Measurements from ENCODE around the gene AIPL1.
"Not testable (repeated sequence)": the region's sequence is repeated elsewhere in the genome, so short reads cannot be mapped to it uniquely, and the experiment has no call there.

The AIPL1 gene, protein sequence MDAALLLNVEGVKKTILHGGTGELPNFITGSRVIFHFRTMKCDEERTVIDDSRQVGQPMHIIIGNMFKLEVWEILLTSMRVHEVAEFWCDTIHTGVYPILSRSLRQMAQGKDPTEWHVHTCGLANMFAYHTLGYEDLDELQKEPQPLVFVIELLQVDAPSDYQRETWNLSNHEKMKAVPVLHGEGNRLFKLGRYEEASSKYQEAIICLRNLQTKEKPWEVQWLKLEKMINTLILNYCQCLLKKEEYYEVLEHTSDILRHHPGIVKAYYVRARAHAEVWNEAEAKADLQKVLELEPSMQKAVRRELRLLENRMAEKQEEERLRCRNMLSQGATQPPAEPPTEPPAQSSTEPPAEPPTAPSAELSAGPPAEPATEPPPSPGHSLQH

DNA sequence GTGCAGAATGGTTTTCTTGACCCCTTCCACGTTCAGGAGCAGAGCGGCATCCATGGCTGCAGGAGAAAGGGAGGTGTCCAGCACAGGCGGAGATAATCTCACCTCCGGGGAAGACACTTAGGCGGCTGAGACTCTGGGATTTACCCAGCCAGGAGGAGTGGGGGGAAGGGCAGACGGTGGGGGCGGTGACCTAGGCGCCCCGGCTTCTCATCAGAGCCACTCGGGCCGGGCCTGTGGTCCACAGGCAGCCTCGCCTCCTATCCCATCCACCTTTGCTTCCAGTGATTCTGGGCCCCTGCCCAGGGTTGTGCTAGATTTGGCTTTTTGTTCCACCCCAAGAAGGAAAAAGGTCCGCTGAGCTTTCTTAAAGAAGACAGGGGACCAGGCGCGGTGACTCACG lies at the start of gene AIPL1:
Gene AIPL1 (minus strand): TSS at position 71 of the 400 bp plus-strand sequence. CDS start 17 bp downstream, at position 54.
- DNase-seq (ENCODE audit: low read depth in 2 of 3, low spot score in 1 of 3): no peak

DNA sequence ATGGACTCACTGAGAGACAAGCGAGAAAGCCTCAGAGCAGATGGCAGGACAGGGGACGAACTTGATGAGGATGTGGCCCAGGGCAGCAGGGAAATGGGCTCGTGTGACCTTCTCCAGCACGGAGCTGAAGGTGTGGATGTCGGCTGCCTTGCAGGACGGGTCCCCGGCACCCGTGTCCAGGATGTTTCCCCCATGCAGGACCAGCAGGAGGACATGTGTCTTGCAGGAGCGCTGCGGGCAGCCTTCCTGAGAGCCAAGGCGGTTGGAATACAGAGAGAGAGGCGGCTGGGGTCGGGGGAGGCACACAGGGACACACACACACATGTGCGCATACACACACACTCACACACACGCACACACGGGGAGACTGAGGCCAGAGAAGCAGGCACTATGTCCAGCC lies 48.6 kb upstream of the AIPL1 start:
- no peak for DNase-seq (ENCODE audit: low read depth in 2 of 3, low spot score in 1 of 3)

GRCh38 chr17:6482796-6483195 lies 47.9 kb upstream of the AIPL1 start:
- DNase-seq (ENCODE audit: low read depth in 2 of 3, low spot score in 1 of 3): not testable (repeated sequence)

- DNase-seq (ENCODE audit: low read depth in 2 of 3, low spot score in 1 of 3): no peak
These were observed 47.2 kb upstream of the AIPL1 start for GRCh38 chr17:6482105-6482455.

DNA sequence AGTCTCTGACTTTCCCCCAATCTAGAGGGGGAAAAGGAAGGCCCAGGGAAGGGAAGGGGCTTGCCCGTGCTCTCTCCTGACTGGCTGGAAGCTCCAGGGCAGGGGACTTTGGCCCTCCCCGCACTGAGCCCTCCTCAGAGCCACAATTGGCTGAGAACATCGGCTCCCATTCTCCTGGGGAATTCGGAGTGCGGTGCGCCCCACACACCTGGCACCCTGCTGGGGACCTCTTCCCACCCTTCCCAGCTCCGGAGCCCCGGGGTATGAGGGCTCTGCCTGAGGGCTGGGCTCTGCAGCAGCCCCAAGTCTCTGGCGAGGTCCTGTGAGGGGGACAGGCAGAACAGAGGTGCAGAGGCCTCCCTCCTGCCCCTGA lies 45.4 kb upstream of the AIPL1 start:
- no peak for DNase-seq (ENCODE audit: low read depth in 2 of 3, low spot score in 1 of 3)

GRCh38 chr17:6479622-6480302 lies 44.8 kb upstream of the AIPL1 start:
- DNase-seq (ENCODE audit: low read depth in 2 of 3, low spot score in 1 of 3): no peak

GRCh38 chr17:6478486-6478885 lies 43.6 kb upstream of the AIPL1 start:
- no peak for DNase-seq (ENCODE audit: low read depth in 2 of 3, low spot score in 1 of 3)

DNA sequence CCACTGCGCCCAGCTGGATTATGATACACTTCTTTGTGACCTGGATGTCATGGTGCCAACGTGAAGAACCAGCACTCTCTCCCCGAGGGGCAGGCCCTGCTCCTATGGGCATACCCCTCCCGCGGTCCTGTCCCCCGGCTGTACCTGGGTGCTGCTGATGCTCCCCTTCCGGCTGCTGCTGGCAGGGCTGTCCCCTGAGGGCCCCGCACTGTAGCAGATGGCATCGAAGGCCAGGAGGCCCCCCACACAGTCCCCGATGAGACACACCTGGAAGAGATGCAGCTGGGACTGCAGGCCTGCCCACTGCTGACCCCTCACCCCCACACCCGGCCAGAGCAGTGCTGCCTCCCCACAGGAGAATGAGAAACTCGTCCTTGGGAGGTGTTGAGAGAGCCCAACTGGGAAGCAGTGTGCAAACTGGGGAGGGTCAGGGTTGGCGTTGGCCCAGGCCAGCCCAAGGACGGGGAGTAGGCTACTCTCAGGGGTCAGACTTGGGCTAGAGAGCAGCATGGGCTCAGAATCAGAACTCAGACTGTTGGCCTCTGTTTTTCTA lies 43.0 kb upstream of the AIPL1 start:
- DNase-seq (ENCODE audit: low read depth in 2 of 3, low spot score in 1 of 3): no peak

DNA sequence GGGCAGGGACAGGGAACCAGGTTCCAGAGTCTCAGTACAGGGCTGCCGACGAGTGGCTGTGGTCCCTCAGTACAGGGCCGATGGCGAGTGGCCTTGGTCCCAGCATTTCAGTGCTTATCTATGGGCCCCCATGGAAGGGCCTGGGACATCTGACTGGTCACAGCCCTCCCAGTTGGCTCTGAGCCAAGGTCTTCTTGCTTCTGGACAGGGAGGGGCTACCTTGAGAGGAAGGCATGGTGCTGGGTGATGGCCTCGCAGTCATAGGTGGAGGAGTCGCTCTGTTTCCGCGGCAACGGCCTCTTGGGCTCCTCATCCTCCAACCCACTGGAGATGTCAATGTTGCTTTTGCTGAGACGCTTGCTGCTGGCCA lies 41.9 kb upstream of the AIPL1 start:
- no peak for DNase-seq (ENCODE audit: low read depth in 2 of 3, low spot score in 1 of 3)

DNA sequence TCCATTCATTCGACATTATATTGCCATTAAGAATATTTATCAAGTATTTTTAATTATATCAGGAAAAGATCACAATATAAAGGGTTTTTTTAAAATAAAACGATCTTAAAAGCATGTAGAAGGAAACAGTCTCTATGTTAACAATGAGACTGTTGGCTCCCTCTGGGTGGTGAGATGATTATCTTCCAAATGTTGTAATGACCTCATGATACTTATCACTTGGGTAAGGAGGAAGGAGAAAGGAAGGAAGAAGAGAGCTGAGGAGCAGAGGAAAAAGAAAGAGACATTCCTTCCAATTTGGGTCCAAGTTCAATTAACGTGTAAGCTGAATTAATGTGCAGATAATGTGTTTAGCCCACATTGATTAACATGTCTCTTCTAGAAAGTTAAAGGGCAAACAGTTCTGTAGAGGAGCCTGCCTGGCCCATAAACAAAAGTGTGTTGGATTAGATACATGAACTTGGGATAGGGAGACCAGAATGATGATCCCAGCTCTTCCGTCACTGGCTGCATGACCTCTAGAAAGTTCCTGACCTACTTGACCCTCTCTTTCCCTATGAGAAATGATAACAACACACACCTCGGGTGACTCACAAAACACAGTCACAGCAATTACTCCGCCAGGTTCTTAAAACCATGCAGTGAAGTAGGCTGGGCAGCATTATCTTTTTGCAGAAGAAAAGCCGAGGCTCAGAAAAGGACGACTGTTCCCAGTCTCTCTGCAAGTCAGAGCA lies 41.3 kb upstream of the AIPL1 start:
- DNase-seq (ENCODE audit: low read depth in 2 of 3, low spot score in 1 of 3): no peak

- DNase-seq (ENCODE audit: low read depth in 2 of 3, low spot score in 1 of 3): no peak
These were observed 40.5 kb upstream of the AIPL1 start for GRCh38 chr17:6475411-6475810.

DNA sequence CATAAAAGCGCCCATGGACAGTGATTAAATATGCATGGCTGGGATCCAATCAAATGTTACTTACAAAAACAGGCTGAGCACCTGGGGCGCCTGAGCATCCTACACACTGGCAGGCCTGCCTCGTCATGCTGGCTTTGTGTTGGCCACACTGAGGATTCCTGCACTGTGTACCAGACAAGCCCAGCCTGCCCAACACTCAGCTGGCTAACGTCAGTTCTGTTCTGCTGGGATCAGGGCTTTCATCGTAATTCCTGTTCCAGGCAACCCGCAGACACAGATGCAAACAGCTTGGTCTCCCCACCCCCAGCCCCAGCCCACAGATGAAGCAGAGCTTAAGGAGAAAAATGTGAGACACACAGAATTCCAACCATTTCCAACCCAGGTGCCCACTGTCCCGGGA lies 40.0 kb upstream of the AIPL1 start:
- no peak for DNase-seq (ENCODE audit: low read depth in 2 of 3, low spot score in 1 of 3)

GRCh38 chr17:6474376-6474775 lies 39.5 kb upstream of the AIPL1 start:
- no peak for DNase-seq (ENCODE audit: low read depth in 2 of 3, low spot score in 1 of 3)

DNA sequence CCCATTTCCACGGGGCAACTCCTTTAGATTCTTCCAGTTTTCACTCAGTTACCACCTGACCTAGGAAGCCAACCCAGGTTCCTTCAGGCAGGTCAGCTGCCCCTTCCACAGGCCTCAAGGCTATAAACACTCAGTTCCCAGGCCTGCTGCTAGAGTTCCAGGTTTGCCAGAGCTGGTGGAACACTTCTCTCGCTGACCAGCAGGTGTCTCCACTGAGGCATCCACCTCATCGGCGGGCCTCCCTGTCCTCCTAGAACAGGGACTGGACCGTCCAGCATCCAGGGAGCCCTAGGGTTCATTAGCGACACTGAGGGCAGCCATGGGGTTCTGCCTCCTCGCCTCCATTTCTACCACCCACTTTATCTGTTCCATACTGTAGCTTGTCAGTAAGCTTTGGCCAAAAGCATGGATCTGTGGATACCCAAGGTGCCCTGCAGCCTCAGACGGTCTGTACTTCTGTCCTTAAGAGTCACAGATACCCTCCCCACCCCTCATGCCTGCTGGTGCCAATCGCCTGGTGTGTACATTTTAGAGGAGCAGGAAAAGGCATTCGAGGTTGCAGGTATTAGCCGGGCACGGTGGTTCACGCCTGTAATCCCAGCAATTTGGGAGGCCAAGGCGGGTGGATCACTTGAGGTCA lies 38.3 kb upstream of the AIPL1 start:
- peak; percentile 34 to 73 (median 64) for DNase-seq (ENCODE audit: low read depth in 2 of 3, low spot score in 1 of 3)

DNA sequence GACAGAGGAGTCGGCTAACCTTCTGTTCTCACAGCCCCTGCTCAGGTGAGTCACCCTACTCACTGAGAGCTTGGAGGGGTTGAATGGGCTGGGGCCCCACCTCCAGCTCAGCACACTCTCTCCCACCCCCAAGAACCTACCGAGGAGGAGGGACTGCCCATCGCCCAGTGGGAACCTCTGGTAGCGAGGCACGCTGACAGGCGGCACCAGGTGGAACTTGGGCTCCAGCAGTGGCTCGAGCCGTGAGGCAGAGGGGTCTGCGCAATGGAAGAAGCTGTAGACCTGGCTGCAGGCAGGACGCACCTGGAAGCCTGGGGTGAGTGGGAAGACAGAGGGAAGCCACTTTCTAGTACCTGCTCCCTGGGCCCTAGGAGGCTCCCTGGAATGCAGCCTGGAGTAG lies 37.6 kb upstream of the AIPL1 start:
- DNase-seq (ENCODE audit: low read depth in 2 of 3, low spot score in 1 of 3): no peak

DNA sequence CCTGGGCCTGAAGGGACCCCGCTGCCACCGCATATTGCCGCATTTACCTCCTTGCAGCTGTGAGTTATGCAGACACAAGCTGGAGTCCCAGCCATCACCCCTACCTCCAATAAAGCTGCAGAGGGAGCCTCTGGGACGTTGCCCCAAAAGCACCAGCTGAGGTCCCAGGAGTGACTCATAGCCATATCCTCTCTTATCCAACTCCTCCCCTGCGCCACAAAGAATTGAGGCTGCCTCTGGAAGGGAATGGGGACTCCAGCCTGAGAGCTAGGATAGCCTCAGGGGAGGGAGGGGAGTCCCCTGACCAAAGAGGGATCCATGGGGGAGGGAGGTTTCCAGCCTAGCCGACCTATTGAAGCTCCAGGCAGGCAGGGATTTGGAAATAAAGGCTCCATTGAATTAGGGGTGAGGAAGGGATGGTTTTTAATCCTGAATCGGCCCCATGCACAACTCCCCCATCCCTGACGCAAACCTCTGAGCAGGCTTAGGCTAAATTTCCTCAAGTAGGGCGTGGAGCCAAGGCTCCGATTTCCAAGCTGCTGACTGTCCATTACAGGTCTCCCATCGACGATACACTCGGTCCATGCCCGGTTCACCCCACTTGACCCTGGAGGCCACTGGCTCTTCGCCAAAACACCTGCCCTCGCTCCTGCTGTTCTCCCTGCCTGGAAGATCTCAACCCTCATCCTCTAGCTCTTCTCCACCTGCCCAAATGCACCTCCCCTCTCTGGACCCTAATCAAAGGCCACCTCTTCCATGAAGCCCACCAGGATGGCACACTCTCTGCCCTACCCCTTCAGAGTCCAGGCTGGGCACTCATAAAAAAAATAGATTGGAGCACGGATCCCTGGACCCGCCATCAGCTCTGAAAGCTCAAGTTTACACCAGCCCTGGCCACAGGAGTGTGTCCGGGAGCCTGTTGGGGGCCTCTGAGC lies 36.9 kb upstream of the AIPL1 start:
- no peak for DNase-seq (ENCODE audit: low read depth in 2 of 3, low spot score in 1 of 3)

GRCh38 chr17:6470751-6471521 lies 36.0 kb upstream of the AIPL1 start:
- no peak for DNase-seq (ENCODE audit: low read depth in 2 of 3, low spot score in 1 of 3)

GRCh38 chr17:6470146-6470718 lies 35.3 kb upstream of the AIPL1 start:
- no peak for DNase-seq (ENCODE audit: low read depth in 2 of 3, low spot score in 1 of 3)

All from stimulated activated CD4-positive, alpha-beta T cell treated with anti-CD3 and anti-CD28 coated beads, Interleukin-12 subunit alpha, Interleukin-12 subunit beta, amount 100 ng/mL, for 48 hours (primary cell).